Transverse colon (tissue), 4 donors: ENCODE measurements around the gene ATP6V0E1.

ENCODE experiments used
- EP300 ChIP-seq: sonication (generic); formaldehyde crosslinking; IDR thresholded peaks from one replicate; pipeline ENCODE4 v1.6.1; 2017; ENCODE audit warnings: antibody characterized with exemption, low read depth
- POLR2A ChIP-seq: fragments of 450-650 bp; IDR thresholded peaks from one replicate; pipeline ENCODE4 v1.6.1; 2016; ENCODE audit warnings: antibody characterized with exemption, mild to moderate bottlenecking, moderate library complexity
- POLR2AphosphoS5 ChIP-seq, 3 donors: sonication (generic); formaldehyde crosslinking; IDR thresholded peaks; one replicate each; pipeline ENCODE4 v1.6.1; 2016; ENCODE audit warnings: antibody characterized with exemption in 3 of 3
- TF ChIP-seq, protein P1 (sequence below), 5 experiments: fragments of 200-600 bp in 3 of 5; fragments of 450-650 bp in 2 of 5; sonication (generic) in 3 of 5; IDR thresholded peaks; 1 replicate in 2 of 5; 2 replicates in 3 of 5; pipeline ENCODE4 v1.5.1; 2016 to 2017; ENCODE audit warnings: antibody characterized with exemption in 5 of 5, inconsistent platforms in 3 of 5, mild to moderate bottlenecking in 2 of 5, moderate library complexity in 1 of 5

DNA sequence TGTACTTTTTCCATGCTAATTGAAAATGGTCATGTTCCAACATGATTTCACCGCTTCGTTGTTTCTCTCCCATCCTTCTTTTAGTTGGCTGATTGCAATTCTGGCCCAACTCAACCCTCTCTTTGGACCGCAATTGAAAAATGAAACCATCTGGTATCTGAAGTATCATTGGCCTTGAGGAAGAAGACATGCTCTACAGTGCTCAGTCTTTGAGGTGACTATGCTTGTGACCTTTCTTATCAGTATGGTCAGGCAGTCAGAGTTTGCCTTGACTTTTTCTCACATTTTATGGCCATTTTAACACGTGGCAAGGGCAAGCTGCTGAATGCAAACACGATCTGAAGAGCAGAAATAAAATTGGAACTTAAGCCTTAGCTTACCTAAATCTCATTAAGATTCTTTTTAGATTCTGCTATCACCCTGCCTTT, 36.6 kb downstream of the ATP6V0E1 start:
- no peak for TF ChIP-seq EP300
- TF ChIP-seq, protein P1, sequence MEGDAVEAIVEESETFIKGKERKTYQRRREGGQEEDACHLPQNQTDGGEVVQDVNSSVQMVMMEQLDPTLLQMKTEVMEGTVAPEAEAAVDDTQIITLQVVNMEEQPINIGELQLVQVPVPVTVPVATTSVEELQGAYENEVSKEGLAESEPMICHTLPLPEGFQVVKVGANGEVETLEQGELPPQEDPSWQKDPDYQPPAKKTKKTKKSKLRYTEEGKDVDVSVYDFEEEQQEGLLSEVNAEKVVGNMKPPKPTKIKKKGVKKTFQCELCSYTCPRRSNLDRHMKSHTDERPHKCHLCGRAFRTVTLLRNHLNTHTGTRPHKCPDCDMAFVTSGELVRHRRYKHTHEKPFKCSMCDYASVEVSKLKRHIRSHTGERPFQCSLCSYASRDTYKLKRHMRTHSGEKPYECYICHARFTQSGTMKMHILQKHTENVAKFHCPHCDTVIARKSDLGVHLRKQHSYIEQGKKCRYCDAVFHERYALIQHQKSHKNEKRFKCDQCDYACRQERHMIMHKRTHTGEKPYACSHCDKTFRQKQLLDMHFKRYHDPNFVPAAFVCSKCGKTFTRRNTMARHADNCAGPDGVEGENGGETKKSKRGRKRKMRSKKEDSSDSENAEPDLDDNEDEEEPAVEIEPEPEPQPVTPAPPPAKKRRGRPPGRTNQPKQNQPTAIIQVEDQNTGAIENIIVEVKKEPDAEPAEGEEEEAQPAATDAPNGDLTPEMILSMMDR (IDR thresholded peaks at IDR 0.05), result no peak
- no peak for TF ChIP-seq POLR2A
- TF ChIP-seq POLR2AphosphoS5 (IDR thresholded peaks at IDR 0.05), result no peak
